HL-60/S4 treated with phorbol 12-myristate 13-acetate at 8.2 ng/mL for 4 days and 3 days (cell line): Measurements from ENCODE around the gene LOC101059915.
"Not testable (repeated sequence)": the region's sequence is repeated elsewhere in the genome, so short reads cannot be mapped to it uniquely, and the experiment has no call there.

Experiments
- in situ Hi-C: fragments of 300-500 bp; cut with MboI; formaldehyde crosslinking; loops from 2 replicates; pipeline ENCODE4 v1.15.0; 2022; ENCODE audit warnings: low sequenced_read_pairs

LOC101059915 gene

GRCh38 chrX:71638409-71638808 is 28.9 kb upstream of the LOC101059915 start:
- in situ Hi-C loops, result no loop called here

GRCh38 chrX:71640002-71640401 is 27.3 kb upstream of the LOC101059915 start:
- in situ Hi-C loops, result no loop called here

- in situ Hi-C loops, result not testable (repeated sequence)
Observed at GRCh38 chrX:71644406-71644805, 22.9 kb upstream of the LOC101059915 start.

GRCh38 chrX:71650333-71650969 is 16.9 kb upstream of the LOC101059915 start:
- in situ Hi-C loops, result no loop called here

GRCh38 chrX:71652405-71652804 is 14.9 kb upstream of the LOC101059915 start:
- in situ Hi-C loops, result no loop called here

DNA sequence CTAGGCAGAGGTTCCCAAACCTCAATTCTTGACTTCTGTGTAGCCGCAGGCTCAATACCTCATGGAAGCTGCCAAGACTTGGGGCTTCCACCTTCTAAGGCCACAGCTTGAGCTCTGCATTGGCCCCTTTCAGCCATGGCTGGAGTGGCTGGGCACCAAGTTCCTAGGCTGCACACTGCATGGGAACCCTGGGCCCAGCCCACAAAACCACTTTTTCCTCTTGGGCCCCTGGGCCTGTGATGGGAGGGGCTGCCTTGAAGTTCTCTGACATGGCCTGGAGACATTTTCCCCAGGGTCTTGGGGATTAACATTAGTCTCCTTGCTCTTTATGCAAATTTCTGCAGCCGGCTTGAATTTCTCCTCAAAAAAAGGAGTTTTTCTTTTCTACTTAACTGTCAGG is 14.0 kb upstream of the LOC101059915 start:
- in situ Hi-C loops, result no loop called here

- in situ Hi-C loops, result no loop called here
Observed at GRCh38 chrX:71657267-71657666, 10.1 kb upstream of the LOC101059915 start.

DNA sequence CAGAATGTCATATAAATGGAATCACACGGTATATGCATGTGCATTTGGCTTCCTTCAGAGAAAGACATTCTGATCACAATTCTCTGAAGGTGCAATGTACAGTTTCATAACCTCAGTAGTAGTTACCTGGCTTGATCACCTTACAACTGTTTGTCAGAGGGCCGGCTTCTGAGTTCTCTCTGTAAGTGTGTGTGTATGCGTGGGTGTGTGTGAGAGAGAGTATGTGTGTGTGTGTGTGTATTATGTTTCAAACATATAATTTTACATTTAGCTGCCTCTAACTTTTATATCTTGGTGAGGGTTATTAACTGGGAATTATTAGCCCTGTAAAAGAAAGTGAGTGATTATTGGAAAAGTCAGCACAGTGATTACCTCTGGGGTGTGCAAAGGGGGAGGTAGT is 8.0 kb upstream of the LOC101059915 start:
- in situ Hi-C loops, result no loop called here

DNA sequence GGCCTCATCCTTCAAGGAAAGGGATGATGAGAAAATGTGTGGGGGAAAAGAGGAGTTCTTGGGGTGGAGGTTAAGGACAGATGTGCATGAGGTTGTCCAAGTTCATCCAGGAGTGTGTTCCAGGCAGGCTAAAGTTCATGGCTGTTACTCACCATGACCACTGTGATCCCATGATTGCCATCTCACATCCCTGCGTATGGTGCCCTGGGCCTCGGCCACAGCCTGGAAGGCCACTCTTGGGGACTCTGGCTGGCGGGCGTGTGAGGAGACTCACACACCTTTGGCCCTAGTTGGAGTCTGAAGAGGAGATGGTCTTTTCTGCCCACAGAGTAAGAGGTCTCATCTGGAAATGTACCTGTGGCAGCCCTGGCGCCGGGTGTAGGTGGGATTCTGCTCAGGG is 7.4 kb upstream of the LOC101059915 start:
- in situ Hi-C loops, result no loop called here

- in situ Hi-C loops, result no loop called here
Observed at GRCh38 chrX:71660562-71661416, 6.6 kb upstream of the LOC101059915 start.

- in situ Hi-C loops, result no loop called here
Observed at GRCh38 chrX:71661919-71662318, 5.4 kb upstream of the LOC101059915 start.

- in situ Hi-C loops, result not testable (repeated sequence)
Observed at GRCh38 chrX:71662654-71663053, 4.7 kb upstream of the LOC101059915 start.

DNA sequence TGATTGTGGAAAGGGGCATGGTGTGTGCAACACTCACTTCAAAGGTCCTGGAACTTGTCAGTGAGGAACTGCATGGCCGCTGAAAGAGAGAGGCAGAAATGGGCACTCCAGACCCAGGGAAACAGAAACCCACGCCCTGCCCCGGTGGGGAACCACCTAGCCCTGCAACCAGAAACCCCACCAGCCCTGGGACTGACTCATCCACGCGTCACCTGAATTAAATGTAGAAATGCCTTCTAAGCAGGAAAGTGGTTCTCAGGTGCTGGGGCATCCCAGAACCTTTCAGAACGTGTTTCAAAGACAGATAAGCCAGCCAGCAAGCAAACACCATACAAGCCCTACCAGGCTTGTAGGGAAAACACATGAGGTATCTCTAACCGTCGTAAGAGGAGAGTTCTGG is 4.1 kb upstream of the LOC101059915 start:
- in situ Hi-C loops, result not testable (repeated sequence)

- in situ Hi-C loops, result not testable (repeated sequence)
Observed at GRCh38 chrX:71664202-71664601, 3.1 kb upstream of the LOC101059915 start.

DNA sequence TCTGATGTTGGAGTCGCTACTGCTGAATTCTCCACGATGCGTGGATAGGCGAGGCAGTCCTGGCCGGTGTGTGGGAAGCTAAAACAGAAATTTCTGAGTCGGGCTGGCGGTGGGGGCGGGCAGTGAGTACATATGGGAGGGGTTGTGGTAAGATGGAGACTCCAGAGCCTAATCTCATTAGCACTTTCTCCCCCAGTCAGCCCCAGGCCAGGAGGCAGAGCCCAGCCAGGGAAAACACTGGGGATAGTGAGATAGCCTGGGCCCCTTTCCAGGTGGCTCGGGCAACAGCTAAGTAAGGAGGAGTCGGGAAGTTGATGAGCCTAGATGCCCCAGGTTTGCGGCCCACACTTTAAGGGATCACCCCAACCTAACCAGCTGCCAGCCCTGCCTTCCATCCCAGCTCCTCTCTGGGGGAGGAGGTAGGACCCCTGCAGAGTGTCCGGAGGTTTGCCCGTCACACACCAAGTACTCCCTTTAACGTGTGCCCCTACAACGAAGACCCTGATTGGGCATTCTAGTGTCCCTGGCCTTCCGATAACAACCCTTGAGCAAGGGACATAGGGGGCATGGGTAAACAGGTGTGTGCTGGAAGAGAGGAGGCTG is 2.4 kb upstream of the LOC101059915 start:
- in situ Hi-C loops, result no loop called here

DNA sequence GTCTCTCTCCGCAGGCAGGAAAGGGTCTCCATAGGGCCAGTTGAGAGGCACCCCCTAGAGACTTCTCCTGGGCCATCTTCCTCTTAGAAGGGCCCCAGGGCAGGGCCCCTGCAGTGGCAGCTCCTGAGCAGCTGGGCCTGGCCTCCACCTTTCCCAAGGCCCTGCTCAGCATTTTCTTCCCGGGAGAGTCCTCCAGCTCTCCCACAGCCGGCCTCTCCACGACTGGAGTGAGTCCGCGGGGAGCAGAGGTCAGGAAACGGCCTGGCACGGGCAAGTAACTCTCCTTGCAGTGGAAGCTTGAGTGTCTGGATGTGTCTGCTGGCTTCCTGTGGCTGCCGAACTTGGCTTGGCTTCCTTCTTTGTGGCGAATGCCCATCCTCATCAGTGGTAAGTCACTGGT is 1.6 kb upstream of the LOC101059915 start:
- in situ Hi-C loops, result no loop called here

DNA sequence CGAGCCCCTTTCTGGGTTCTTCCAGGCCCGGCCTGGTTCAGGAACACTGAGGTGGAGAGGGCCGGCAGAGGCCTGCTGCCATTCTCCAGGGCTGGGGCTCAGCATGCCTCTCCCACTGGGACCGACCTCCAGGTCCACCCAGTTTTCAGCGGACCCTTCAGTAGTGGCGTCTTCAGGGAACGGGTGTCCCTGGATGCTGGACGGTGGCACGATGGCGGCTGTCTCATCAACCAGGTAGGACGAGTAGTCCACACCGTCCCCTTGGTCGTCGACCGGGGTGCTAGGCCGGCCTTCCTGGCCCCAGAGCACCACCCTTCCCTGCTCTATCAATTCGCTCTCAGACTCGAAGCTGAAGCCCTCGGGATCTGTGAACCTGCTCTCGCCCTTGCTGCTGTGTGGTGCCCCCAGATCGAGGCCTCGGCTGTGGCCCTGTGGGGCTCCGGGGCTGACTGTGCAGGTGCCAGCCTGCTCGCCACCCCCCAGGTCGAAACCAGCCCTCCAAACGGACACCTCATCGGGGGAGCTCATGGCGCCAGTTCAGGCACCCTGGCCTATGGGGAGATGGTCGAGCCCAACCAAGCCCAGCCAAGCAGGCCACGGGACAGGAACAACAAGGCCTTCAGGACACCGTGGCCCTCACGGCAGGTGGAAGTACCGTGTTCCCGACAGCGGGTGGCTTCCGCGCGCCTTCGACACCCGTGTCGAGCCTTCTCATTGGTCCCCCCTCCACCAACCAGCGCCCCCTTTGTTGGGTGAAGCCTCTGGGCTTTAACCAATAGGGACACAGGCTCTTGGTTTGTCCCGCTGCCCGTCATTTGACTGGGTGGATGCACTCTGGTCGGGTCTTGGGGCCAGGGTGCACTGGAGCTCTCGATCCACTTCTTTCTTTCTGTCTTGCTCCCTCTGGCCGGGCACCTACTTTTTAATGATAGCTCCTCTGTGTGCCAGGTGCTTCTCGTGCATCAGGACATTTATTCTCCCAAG is 814 bp upstream of the LOC101059915 start:
- in situ Hi-C loops, result no loop called here

GRCh38 chrX:71668248-71668595 is 876 bp downstream of the LOC101059915 start:
- in situ Hi-C loops, result no loop called here

GRCh38 chrX:71669492-71669891 is 2.1 kb downstream of the LOC101059915 start:
- in situ Hi-C loops, result no loop called here

- in situ Hi-C loops, result not testable (repeated sequence)
Observed at GRCh38 chrX:71669947-71670346, 2.6 kb downstream of the LOC101059915 start.
